K562 (cell line): Measurements from ENCODE around the gene MARS1. TPM values are rescaled to one million over a fixed set of nuclear protein-coding genes. Genes with fewer than 3 reads are reported as not detected.

Experiments used
- ATAC-seq: fragments of 200-7000 bp; cut with Tn5 transposase; 3 replicates; pipeline ENCODE4 v1.9.1; 2020; ENCODE audit warnings: moderate library complexity
- BruUV-seq: library from RNA; stranded (reverse); fragments of 400-500 nt; replicated peaks from 2 replicates; lab custom pipeline; 2021; lab: Mats Ljungman, UMichigan
- CTCF ChIA-PET: fragments of 300-600 bp; formaldehyde crosslinking; extraction: SDS; loops from one replicate; lab custom pipeline; 2021; ENCODE audit warnings: low intra/inter-chr PET ratio; lab: Yijun Ruan, JAX
- POLR2A ChIA-PET: fragments of 300-600, 350-650 bp; sonication (Branson Sonifier 250); formaldehyde crosslinking; extraction: SDS; loops from one replicate; lab custom pipeline; 2021; ENCODE audit warnings: antibody characterized with exemption, inconsistent platforms; lab: Yijun Ruan, JAX
- DNase-seq, 4 experiments: peaks; one replicate each; pipeline versions ENCODE4 v3.0.0 to v3.0.0-alpha.2; 2011 to 2018; ENCODE audit warnings: low spot score in 3 of 4, mixed read lengths in 3 of 4; ENCODE audit errors: extremely low read depth in 1 of 4
- FAIRE-seq: peaks from 2 replicates; lab custom pipeline; 2011; peaks lifted over from hg19 to GRCh38; lab: Jason Lieb, UNC
- H2AFZ ChIP-seq: 2 replicates; pipeline ENCODE4 v1.6.0; 2011; ENCODE audit warnings: low read depth, low read length, control low read depth, inconsistent platforms
- H3K27ac ChIP-seq: fragments of 200-600 bp; 3 replicates; pipeline ENCODE4 v1.8.0; 2011; ENCODE audit warnings: low read depth, mild to moderate bottlenecking, control low read depth, inconsistent platforms, low read length, moderate library complexity, mixed read lengths; ENCODE audit errors: extremely low read depth
- H3K27me3 ChIP-seq, 2 experiments: fragments of 300-600 bp in 1 of 2; 2 replicates in 1 of 2; 3 replicates in 1 of 2; pipeline versions ENCODE4 v1.6.0 to v1.8.0; 2011; ENCODE audit warnings: inconsistent platforms in 2 of 2, low read length in 2 of 2, mild to moderate bottlenecking in 1 of 2, mixed read lengths in 1 of 2, moderate library complexity in 1 of 2; ENCODE audit not compliant: control insufficient read depth in 2 of 2, insufficient read depth in 2 of 2
- H3K36me3 ChIP-seq: fragments of 300-600 bp; 3 replicates; pipeline ENCODE4 v1.8.0; 2011; ENCODE audit warnings: mild to moderate bottlenecking, low read length, inconsistent platforms; ENCODE audit not compliant: control insufficient read depth, insufficient read depth
- H3K4me1 ChIP-seq, 2 experiments: fragments of 200-600 bp in 1 of 2; replicated peaks in 1 of 2; 2 replicates in 1 of 2; 3 replicates in 1 of 2; pipeline versions ENCODE4 v1.5.1 to v1.8.0; 2011; ENCODE audit warnings: inconsistent platforms in 2 of 2, low read length in 2 of 2, mild to moderate bottlenecking in 1 of 2, mixed read lengths in 1 of 2, moderate library complexity in 1 of 2; ENCODE audit not compliant: control insufficient read depth in 2 of 2, insufficient read depth in 2 of 2
- H3K4me2 ChIP-seq: 2 replicates; pipeline ENCODE4 v1.6.1; 2011; ENCODE audit warnings: low read length, control low read depth, inconsistent platforms, mixed read lengths; ENCODE audit not compliant: insufficient read depth
- H3K4me3 ChIP-seq: fragments of 200-600 bp; sonication (generic), shearing (Covaris generic); 2 replicates; pipeline ENCODE4 v1.5.1; 2016; ENCODE audit warnings: control low read depth, inconsistent platforms
- H3K79me2 ChIP-seq: fragments of 200-600 bp; 3 replicates; pipeline ENCODE4 v1.8.0; 2011; ENCODE audit warnings: low read length, inconsistent platforms; ENCODE audit not compliant: control insufficient read depth, insufficient read depth
- H3K9ac ChIP-seq, 2 experiments: 2 replicates each; pipeline versions ENCODE4 v1.6.0 to v1.6.1; 2011; ENCODE audit warnings: low read depth in 2 of 2, low read length in 2 of 2, control low read depth in 1 of 2, inconsistent platforms in 1 of 2, mild to moderate bottlenecking in 1 of 2, mixed read lengths in 1 of 2; ENCODE audit not compliant: insufficient read depth in 1 of 2
- H3K9me1 ChIP-seq: one replicate; pipeline ENCODE4 v1.6.0; 2011; ENCODE audit warnings: inconsistent platforms, mild to moderate bottlenecking, low read length, moderate library complexity; ENCODE audit not compliant: control insufficient read depth, insufficient read depth
- H3K9me3 ChIP-seq: replicated peaks from 2 replicates; pipeline ENCODE4 v1.5.1; 2011; ENCODE audit warnings: low read depth, low read length, inconsistent platforms; ENCODE audit not compliant: control insufficient read depth, insufficient read depth
- H4K20me1 ChIP-seq: replicated peaks from 2 replicates; pipeline ENCODE4 v1.6.1; 2011; ENCODE audit warnings: low read length, inconsistent platforms, mixed read lengths; ENCODE audit not compliant: control insufficient read depth, insufficient read depth
- ATF6 ChIP-seq: sonication (generic); formaldehyde crosslinking; IDR thresholded peaks from 2 replicates; pipeline ENCODE4 v1.4.0; 2020; ENCODE audit warnings: mild to moderate bottlenecking, missing genetic modification reagents
- CTBP1 ChIP-seq: fragments of 450-650 bp; IDR thresholded peaks from 2 replicates; pipeline ENCODE4 v1.6.1; 2016; ENCODE audit warnings: borderline replicate concordance
- GABPB2 ChIP-seq: fragments of 250-450 bp; sonication (Bioruptor Pico); conservative IDR thresholded peaks from 2 replicates; pipeline ENCODE4 v1.5.1; 2021; ENCODE audit warnings: mild to moderate bottlenecking
- LCOR ChIP-seq: sonication (generic); formaldehyde crosslinking; IDR thresholded peaks from 2 replicates; pipeline ENCODE4 v1.8.0; 2022; ENCODE audit warnings: mild to moderate bottlenecking, missing genetic modification reagents
- TFAM ChIP-seq: fragments of 250-450 bp; sonication (Bioruptor Pico); conservative IDR thresholded peaks from 2 replicates; pipeline ENCODE4 v1.5.0; 2021; ENCODE audit warnings: mild to moderate bottlenecking, moderate library complexity
- ZBTB26 ChIP-seq: fragments of 450-650 bp; formaldehyde crosslinking; IDR thresholded peaks from 2 replicates; pipeline ENCODE4 v1.4.0; 2022; ENCODE audit warnings: missing genetic modification characterization
- ZNF354B ChIP-seq: fragments of 250-450 bp; sonication (Bioruptor Pico); IDR thresholded peaks from 2 replicates; pipeline ENCODE4 v1.4.0; 2020
- WGBS: fragments of 100-300 bp; shearing (Covaris generic); methylation state at CpG from one replicate; pipeline ENCODE4 v1.1.6; 2016; ENCODE audit warnings: low coverage, mixed read lengths; ENCODE audit not compliant: insufficient coverage; ENCODE audit errors: missing lambda C conversion rate; 5-methylcytosine and 5-hydroxymethylcytosine counted together
- in situ Hi-C: fragments of 300-500 bp; cut with MboI; formaldehyde crosslinking; loops from 4 replicates; pipeline ENCODE4 v1.15.0; 2018; ENCODE audit warnings: inconsistent platforms, mixed read lengths
- intact Hi-C: fragments of 100-400 bp; cut with micrococcal nuclease; formaldehyde crosslinking; loops from 2 replicates; pipeline ENCODE4 v1.14.2; 2022
- polyA plus RNA-seq, 8 experiments: library from polyadenylated mRNA; depleted of rRNA in 4 of 8; stranded (reverse) in 5 of 8; unstranded in 3 of 8; fragments of >200 nt; fragmentation: Nextera tagmentation in 2 of 8; fragmentation: Illumina TruSeq in 1 of 8; extraction: Ambion mirVana in 2 of 8; extraction: Trizol in 1 of 8; gene quantifications; 2 replicates each; pipeline versions ENCODE4 v1.2.1 to v1.2.3, GENCODE V29; 2011 to 2014; ENCODE audit warnings: inconsistent platforms in 1 of 8, missing spikeins in 1 of 8
- total RNA-seq, 7 experiments: library from RNA; depleted of rRNA in 6 of 7; stranded (reverse); fragments of >200 nt in 6 of 7; fragmentation: Illumina TruSeq in 2 of 7; extraction: Trizol in 2 of 7; gene quantifications; 2 replicates each; pipeline versions ENCODE4 v1.2.1 to v1.2.3, GENCODE V29; 2011 to 2021; ENCODE audit warnings: low replicate concordance in 1 of 7
- TF ChIP-seq, protein P1 (sequence below): sonication (generic); formaldehyde crosslinking; IDR thresholded peaks from 2 replicates; pipeline ENCODE4 v1.8.1; 2023; ENCODE audit warnings: missing genetic modification reagents, mild to moderate bottlenecking, borderline replicate concordance

The MARS1 gene
- total and polyA plus RNA-seq, 9 of the 15 experiments (the other 6 are each of a cell fraction or from before 2014, with no cell fraction given): 117 to 382 (median 220) TPM

DNA sequence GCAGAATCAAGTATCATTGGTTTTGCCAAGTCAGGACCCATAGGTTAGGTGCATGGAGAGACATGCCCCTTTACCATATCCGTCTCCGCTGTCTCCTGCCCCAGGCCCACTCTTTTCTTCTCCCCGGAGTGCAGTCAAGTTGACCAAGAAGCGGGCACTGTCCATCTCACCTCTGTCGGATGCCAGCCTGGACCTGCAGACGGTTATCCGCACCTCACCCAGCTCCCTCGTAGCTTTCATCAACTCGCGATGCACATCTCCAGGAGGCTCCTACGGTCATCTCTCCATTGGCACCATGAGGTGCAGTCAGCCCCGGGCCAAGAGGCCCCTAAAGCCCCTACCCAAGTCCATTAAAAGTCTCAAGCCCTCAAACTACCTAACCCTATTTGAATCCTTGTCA, 23.3 kb upstream of the MARS1 start:
- FAIRE-seq (no peak), ATAC-seq (no peak), DNase-seq (no peak)
- POLR2A ChIA-PET: interaction anchor here (0.9 kb wide), 1 partner anchor 187 kb away, joined by 3 read pairs; no protein-coding TSS in a partner anchor
- Histone ChIP-seq H2AFZ (no peak overlapping the region), H3K4me1 (peaks cover 21 to 30% of the 10 kb centered on the region in 2 experiments), H3K9ac (no peak overlapping the region), H3K36me3 (no peaks in the 10 kb centered on the region), H3K4me2 (no peak overlapping the region), H3K27ac (no peak overlapping the region), H3K9me1 (no peaks in the 10 kb centered on the region), H3K4me3 (no peak overlapping the region), H3K27me3 (peaks cover 15 to 34% of the 10 kb centered on the region in 2 experiments; a peak in 3 of 5 replicates)
- WGBS: 53% methylated on average over 11 of the region's 12 CpGs
- BruUV-seq: no TSS peak
- in situ Hi-C loops: no loop called here
- TF ChIP-seq ATF6 (CRISPR knock-in tag): no peak
- no peak for TF ChIP-seq CTBP1
- TF ChIP-seq ZBTB26 (CRISPR knock-in tag): no peak
- TF ChIP-seq ZNF354B: no peak
- TF ChIP-seq LCOR (CRISPR knock-in tag): no peak
- TF ChIP-seq, protein P1, sequence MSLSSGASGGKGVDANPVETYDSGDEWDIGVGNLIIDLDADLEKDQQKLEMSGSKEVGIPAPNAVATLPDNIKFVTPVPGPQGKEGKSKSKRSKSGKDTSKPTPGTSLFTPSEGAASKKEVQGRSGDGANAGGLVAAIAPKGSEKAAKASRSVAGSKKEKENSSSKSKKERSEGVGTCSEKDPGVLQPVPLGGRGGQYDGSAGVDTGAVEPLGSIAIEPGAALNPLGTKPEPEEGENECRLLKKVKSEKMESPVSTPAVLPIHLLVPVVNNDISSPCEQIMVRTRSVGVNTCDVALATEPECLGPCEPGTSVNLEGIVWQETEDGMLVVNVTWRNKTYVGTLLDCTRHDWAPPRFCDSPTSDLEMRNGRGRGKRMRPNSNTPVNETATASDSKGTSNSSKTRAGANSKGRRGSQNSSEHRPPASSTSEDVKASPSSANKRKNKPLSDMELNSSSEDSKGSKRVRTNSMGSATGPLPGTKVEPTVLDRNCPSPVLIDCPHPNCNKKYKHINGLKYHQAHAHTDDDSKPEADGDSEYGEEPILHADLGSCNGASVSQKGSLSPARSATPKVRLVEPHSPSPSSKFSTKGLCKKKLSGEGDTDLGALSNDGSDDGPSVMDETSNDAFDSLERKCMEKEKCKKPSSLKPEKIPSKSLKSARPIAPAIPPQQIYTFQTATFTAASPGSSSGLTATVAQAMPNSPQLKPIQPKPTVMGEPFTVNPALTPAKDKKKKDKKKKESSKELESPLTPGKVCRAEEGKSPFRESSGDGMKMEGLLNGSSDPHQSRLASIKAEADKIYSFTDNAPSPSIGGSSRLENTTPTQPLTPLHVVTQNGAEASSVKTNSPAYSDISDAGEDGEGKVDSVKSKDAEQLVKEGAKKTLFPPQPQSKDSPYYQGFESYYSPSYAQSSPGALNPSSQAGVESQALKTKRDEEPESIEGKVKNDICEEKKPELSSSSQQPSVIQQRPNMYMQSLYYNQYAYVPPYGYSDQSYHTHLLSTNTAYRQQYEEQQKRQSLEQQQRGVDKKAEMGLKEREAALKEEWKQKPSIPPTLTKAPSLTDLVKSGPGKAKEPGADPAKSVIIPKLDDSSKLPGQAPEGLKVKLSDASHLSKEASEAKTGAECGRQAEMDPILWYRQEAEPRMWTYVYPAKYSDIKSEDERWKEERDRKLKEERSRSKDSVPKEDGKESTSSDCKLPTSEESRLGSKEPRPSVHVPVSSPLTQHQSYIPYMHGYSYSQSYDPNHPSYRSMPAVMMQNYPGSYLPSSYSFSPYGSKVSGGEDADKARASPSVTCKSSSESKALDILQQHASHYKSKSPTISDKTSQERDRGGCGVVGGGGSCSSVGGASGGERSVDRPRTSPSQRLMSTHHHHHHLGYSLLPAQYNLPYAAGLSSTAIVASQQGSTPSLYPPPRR (CRISPR knock-in tag): no peak
- TF ChIP-seq GABPB2: no peak
- no peak for TF ChIP-seq TFAM (CRISPR knock-in tag)
- TF ChIP-seq, all 486 proteins: peak for 0
- Histone ChIP-seq H4K20me1 (no peaks in the 10 kb centered on the region), H3K79me2 (no peaks in the 10 kb centered on the region), H3K9me3 (no peaks in the 10 kb centered on the region)
- CTCF ChIA-PET: no interaction called here
- intact Hi-C loops: no loop called here
